ENCODE results near the gene HEXA. TPM values are rescaled to one million over a fixed set of nuclear protein-coding genes. Genes with fewer than 3 reads are reported as not detected.

The HEXA gene
- total and polyA plus RNA-seq, 2 donors (not counting 1 experiment from before 2014, with no cell fraction given): 151 to 182 TPM

GRCh38 chr15:72344602-72345001 is 31.2 kb downstream of the HEXA start:
- DNase-seq (no peak), ATAC-seq (ENCODE audit: low read depth) (no peak)
- TF ChIP-seq CTCF (IDR thresholded peaks at IDR 0.05): no peak
- TF ChIP-seq EZH2 (IDR thresholded peaks at IDR 0.05; ENCODE audit: borderline replicate concordance, insufficient read depth, low read depth, low read length, poor library complexity, severe bottlenecking): no peak
- CTCF ChIA-PET: interaction anchor here (1.1 to 1.4 kb wide), 2 partner anchors 30 to 32 kb away, joined by 3 read pairs; no protein-coding TSS in a partner anchor
- Histone ChIP-seq H3K4me2 (replicated peaks; ENCODE audit: low read depth, low read length, poor library complexity, severe bottlenecking) (no peak overlapping the region), H3K27me3 (replicated peaks in 1 of 4; ENCODE audit: control extremely low read depth in 1 of 4, control insufficient read depth in 3 of 4, insufficient read depth in 4 of 4, low read length in 3 of 4) (no peaks in the 10 kb centered on the region), H3K4me1 (ENCODE audit: control insufficient read depth in 2 of 2, insufficient read depth in 2 of 2, low read length in 2 of 2) (no peaks in the 10 kb centered on the region), H4K20me1 (ENCODE audit: control insufficient read depth, insufficient read depth, low read length, poor library complexity, severe bottlenecking) (no peaks in the 10 kb centered on the region), H2AFZ (ENCODE audit: insufficient read depth, low read depth, low read length, poor library complexity, severe bottlenecking) (no peak overlapping the region), H3K4me3 (ENCODE audit: control extremely low read depth in 1 of 5, extremely low read depth in 1 of 5, insufficient read depth in 1 of 5, low read depth in 2 of 5, low read length in 4 of 5) (no peak overlapping the region), H3K36me3 (replicated peaks in 1 of 2; ENCODE audit: control extremely low read depth in 1 of 2, control insufficient read depth in 1 of 2, extremely low read depth in 1 of 2, insufficient read depth in 2 of 2, low read length in 1 of 2) (peaks cover 24 to 72% of the 10 kb centered on the region in 2 experiments), H3K9ac (ENCODE audit: low read length) (no peak overlapping the region), H3K27ac (ENCODE audit: low read length in 2 of 2) (no peak overlapping the region), H3K9me3 (ENCODE audit: control extremely low read depth in 1 of 3, control insufficient read depth in 2 of 3, insufficient read depth in 1 of 3, low read length in 2 of 3) (no peaks in the 10 kb centered on the region), H3K79me2 (ENCODE audit: control insufficient read depth, insufficient read depth, low read length) (no peaks in the 10 kb centered on the region)
- WGBS (ENCODE audit: insufficient coverage): 100% methylated on average over 1 of the region's 1 CpG
- no peaks in the 10 kb centered on the region for H3K9me3 Mint-ChIP-seq (ENCODE audit: insufficient read depth)
- no peak overlapping the region for H3K27ac Mint-ChIP-seq
- no peaks in the 10 kb centered on the region for H3K27me3 Mint-ChIP-seq
- H3K4me1 Mint-ChIP-seq: no peaks in the 10 kb centered on the region
- POLR2A ChIA-PET: no interaction called here
- intact Hi-C loops (cut with micrococcal nuclease): no loop called here
- H3K4me3 Mint-ChIP-seq: no peak overlapping the region

GRCh38 chr15:72342385-72342784 is 33.4 kb downstream of the HEXA start:
- no peaks in the 10 kb centered on the region for H3K27me3 Mint-ChIP-seq
- no peak for TF ChIP-seq EZH2 (IDR thresholded peaks at IDR 0.05; ENCODE audit: borderline replicate concordance, insufficient read depth, low read depth, low read length, poor library complexity, severe bottlenecking)
- TF ChIP-seq CTCF (IDR thresholded peaks at IDR 0.05): peak; percentile 49
- no peak overlapping the region for H3K27ac Mint-ChIP-seq
- Histone ChIP-seq H3K4me3 (ENCODE audit: control extremely low read depth in 1 of 5, extremely low read depth in 1 of 5, insufficient read depth in 1 of 5, low read depth in 2 of 5, low read length in 4 of 5) (no peak overlapping the region), H3K79me2 (ENCODE audit: control insufficient read depth, insufficient read depth, low read length) (no peaks in the 10 kb centered on the region), H3K27ac (ENCODE audit: low read length in 2 of 2) (no peak overlapping the region), H3K9me3 (ENCODE audit: control extremely low read depth in 1 of 3, control insufficient read depth in 2 of 3, insufficient read depth in 1 of 3, low read length in 2 of 3) (no peaks in the 10 kb centered on the region), H3K4me1 (ENCODE audit: control insufficient read depth in 2 of 2, insufficient read depth in 2 of 2, low read length in 2 of 2) (no peaks in the 10 kb centered on the region), H3K27me3 (replicated peaks in 1 of 4; ENCODE audit: control extremely low read depth in 1 of 4, control insufficient read depth in 3 of 4, insufficient read depth in 4 of 4, low read length in 3 of 4) (no peaks in the 10 kb centered on the region), H2AFZ (ENCODE audit: insufficient read depth, low read depth, low read length, poor library complexity, severe bottlenecking) (no peak overlapping the region), H4K20me1 (ENCODE audit: control insufficient read depth, insufficient read depth, low read length, poor library complexity, severe bottlenecking) (no peaks in the 10 kb centered on the region), H3K9ac (ENCODE audit: low read length) (no peak overlapping the region), H3K36me3 (replicated peaks in 1 of 2; ENCODE audit: control extremely low read depth in 1 of 2, control insufficient read depth in 1 of 2, extremely low read depth in 1 of 2, insufficient read depth in 2 of 2, low read length in 1 of 2) (peaks cover 21 to 54% of the 10 kb centered on the region in 2 experiments), H3K4me2 (replicated peaks; ENCODE audit: low read depth, low read length, poor library complexity, severe bottlenecking) (no peak overlapping the region)
- no peaks in the 10 kb centered on the region for H3K9me3 Mint-ChIP-seq (ENCODE audit: insufficient read depth)
- CTCF ChIA-PET: interaction anchor here (0.7 to 1.4 kb wide), 2 partner anchors 328 to 1118 kb away, joined by 3 to 4 read pairs; no protein-coding TSS in a partner anchor
- WGBS (ENCODE audit: insufficient coverage): 58% methylated on average over 3 of the region's 11 CpGs
- no peak for ATAC-seq (ENCODE audit: low read depth)
- DNase-seq: peak; percentile 61
- POLR2A ChIA-PET: no interaction called here
- intact Hi-C loops (cut with micrococcal nuclease): loop anchor here (1.0 kb wide), 1 partner anchor 190 kb away; no protein-coding TSS in a partner anchor
- no peak overlapping the region for H3K4me3 Mint-ChIP-seq
- no peaks in the 10 kb centered on the region for H3K4me1 Mint-ChIP-seq
